COLO668 (cell line): ENCODE measurements around the gene KLHL33.
A peak's percentile ranks its signal among the peaks of the same experiment; 100 is the strongest.

Experiments used
- DNase-seq: peaks from one replicate; lab custom pipeline; 2025; ENCODE audit not compliant: unreplicated experiment; lab: John Stamatoyannopoulos, UW

Gene KLHL33

GRCh38 chr14:20415782-20416206 is 20.2 kb downstream of the KLHL33 start:
- DNase-seq, result no peak

DNA sequence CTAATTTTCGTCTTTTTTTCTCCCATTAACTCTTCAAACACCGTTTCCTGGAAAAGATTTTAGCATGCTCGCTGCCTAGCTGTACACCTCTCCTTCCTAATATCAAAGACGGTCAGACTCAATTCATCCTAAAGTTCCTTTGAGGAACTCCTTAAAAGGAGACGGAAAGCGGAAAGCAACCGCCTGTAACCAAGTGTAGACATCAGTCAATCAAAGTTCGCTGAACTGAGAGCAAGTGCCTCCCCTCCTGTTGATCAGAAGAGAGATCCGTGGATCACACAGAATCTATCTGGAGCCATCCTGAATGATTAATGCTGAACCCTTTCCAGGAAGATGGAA is 22.3 kb downstream of the KLHL33 start:
- no peak for DNase-seq

GRCh38 chr14:20412876-20413743 is 22.9 kb downstream of the KLHL33 start, which contains the start of gene TEP1:
Gene TEP1, minus strand, starts transcription at chr14:20413501. Its CDS starts 5,062 bp downstream, at chr14:20408439.
- peak; percentile 93 for DNase-seq

GRCh38 chr14:20412411-20412810 is 23.6 kb downstream of the KLHL33 start:
- DNase-seq, result no peak

GRCh38 chr14:20409226-20409625 is 26.7 kb downstream of the KLHL33 start:
- DNase-seq, result no peak

DNA sequence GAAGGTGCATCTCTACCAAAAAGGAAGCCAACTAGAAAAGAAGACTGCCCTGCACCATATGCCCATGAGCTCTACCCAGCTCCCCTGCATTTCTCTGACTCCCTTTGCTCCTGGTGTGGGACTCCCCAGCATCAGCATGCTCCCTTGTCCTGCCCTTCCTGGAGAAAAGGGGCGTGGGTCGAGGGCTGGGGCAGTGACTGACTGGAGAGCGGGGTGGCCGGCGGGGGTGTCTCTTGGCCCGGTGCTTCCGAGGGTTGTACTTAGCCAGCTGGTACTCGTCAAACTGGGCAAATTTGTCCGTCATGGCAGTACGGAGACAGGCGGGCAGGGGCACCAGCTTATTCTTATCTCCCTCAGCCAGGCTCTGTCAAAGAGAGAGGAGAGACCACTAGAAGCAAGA is 32.4 kb downstream of the KLHL33 start:
- DNase-seq, result no peak

DNA sequence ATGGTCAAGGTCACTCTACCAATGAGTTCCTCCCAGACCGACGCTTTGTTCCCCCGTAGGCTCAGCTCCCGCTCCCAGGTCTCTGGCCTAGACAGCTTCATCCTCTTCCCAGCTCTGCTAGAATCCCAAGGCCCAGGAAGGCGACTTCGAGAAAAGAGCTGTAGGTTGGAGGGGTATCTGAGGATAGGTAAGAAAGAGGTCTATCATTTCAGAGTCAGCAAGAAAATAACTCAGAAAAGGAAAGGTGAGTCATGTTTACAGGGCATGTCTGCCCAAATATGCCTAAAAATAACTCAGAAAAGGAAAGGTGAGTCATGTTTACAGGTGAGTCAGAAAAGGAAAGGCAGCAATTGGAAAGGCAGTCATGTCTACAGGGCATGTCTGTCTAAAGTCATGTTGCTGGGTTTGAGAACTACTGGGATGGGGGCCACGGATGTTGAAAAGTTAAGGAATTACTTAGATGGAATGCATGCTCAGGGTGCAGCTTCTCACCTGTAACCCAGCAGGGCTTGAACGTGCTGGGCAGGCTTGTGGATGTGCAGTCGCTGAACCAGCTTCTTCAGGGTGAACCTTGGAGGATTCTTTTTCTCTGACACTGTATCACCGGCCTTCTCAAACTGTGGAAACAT is 34.9 kb downstream of the KLHL33 start:
- DNase-seq, result no peak

DNA sequence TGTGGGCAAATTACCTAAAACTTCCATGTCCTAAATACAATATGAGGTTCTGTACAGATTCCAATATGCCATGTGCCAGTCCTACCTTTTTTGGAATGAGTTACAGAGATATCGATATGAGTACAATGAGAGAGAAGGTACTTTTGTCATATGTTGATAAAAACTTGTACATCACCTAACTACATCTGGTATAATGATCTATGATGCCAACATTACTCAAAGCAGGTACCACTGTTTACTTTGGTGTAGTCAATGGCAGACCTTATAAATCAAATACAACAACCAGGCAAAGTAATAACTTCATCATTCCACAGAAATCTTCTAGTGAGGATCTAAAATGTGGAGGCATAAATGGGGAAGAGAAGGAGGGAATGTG is 35.4 kb downstream of the KLHL33 start:
- no peak for DNase-seq

- no peak for DNase-seq
Observed at GRCh38 chr14:20397511-20397910, 38.5 kb downstream of the KLHL33 start.

DNA sequence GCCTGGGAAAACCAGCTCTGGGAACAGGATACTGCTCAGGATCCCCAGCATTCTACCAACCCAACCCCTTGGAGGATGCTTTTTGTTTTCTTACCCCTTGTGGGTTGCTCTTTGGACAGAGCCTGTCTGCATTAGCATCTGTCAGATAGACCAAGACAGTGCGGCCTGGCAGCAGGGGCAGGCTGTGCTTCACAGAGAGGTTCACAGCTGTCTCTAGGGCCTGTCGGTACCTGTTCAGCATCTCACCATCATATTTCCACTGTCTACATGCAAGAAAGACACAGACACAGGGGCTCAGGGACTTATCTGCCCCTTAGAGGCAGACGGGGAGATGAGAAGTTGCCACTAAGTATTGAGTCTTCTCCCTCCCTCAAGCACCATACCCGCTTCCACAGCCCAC is 44.5 kb downstream of the KLHL33 start:
- no peak for DNase-seq

- DNase-seq, result no peak
Observed at GRCh38 chr14:20388159-20388558, 47.8 kb downstream of the KLHL33 start.

DNA sequence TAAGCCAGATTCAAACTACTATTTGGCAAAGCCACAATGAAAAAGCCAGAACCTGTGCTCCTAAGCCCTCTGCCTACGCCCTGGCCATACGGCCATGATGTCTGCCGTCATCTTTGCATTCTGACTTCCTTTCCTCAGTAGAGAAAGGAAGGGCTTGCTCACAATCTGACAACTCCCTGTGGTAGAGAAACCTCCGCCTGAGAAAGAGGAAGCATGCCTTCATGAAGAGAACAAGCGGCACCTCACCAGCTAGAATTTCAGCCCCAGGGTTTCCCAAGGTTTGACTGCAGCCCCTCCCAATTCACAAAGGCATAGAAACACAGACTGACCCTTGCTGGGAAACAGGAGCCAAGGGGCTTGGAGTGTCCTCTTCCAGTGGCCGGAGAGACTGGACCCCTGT is 48.4 kb downstream of the KLHL33 start:
- no peak for DNase-seq

DNA sequence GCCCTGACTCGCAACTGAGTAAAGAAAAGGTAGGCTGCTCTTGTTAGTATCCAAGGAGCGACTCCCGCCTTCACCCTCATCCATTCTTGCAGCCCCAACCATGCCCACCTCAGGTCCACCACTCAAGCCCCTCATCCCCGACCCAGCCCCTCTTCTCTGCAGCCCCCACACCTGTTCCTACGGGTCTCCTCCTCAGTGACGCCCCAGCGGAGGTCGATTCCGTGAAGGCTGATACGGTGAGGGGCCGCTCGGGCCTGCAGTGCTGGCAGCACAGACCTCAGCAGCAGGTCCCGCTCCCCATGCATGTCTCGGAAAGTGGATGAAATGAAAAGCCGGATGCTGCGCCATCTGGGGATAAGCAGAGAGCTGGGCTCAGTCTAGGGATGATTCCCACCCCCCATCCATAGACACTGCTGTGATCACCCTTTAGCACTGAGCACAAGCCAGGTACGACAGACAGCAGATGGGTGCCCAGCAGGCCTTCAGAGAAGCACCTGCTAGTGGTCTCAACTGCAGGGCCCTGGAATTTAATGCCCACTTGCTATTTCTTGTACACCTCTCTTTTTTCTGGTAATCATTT is 49.6 kb downstream of the KLHL33 start:
- DNase-seq, result no peak

DNA sequence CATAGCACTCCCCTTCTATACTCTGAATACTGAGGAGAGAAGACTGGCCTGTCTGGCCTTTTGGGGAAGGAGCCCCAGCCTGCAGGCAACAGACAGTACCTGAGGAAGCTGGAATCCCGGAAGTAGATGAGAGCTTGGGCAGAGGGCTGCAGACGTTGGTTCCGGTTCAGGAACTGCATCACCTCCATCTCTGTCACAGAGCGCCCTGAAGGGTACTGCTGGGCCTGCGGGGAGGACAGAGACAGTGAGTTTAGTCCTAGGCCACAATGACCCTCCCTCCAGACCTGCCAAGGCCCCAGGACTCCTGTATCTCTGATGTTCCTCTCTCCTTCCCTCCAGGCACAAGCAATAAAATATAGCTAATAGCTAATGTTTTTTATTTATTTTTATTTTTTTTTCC is 51.1 kb downstream of the KLHL33 start:
- no peak for DNase-seq

GRCh38 chr14:20384321-20384720 is 51.6 kb downstream of the KLHL33 start:
- DNase-seq, result no peak

- no peak for DNase-seq
Observed at GRCh38 chr14:20383636-20384035, 52.3 kb downstream of the KLHL33 start.

- no peak for DNase-seq
Observed at GRCh38 chr14:20383032-20383431, 52.9 kb downstream of the KLHL33 start.

GRCh38 chr14:20382526-20382925 is 53.4 kb downstream of the KLHL33 start:
- no peak for DNase-seq

- no peak for DNase-seq
Observed at GRCh38 chr14:20381341-20381740, 54.6 kb downstream of the KLHL33 start.

DNA sequence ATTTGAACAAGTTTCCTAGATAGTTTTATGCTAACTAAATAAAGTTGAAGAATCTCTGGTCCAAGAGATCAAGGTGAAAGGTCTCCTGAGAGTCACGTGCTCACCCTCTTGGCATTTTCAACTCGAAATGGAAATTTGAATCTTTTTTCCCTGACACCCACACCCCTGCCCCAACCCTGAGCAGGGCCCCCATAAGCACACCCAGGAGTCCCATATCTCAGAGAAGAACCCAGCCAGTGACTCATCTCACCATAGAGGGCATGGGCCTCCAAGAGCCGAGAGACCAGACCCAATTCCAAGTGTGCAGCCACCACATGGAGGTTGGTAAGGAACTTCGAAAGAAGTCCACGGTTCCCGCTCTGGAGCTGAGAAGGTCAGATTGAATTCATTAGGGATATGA is 55.3 kb downstream of the KLHL33 start:
- DNase-seq, result no peak

GRCh38 chr14:20379743-20380142 is 56.2 kb downstream of the KLHL33 start:
- DNase-seq, result no peak

DNA sequence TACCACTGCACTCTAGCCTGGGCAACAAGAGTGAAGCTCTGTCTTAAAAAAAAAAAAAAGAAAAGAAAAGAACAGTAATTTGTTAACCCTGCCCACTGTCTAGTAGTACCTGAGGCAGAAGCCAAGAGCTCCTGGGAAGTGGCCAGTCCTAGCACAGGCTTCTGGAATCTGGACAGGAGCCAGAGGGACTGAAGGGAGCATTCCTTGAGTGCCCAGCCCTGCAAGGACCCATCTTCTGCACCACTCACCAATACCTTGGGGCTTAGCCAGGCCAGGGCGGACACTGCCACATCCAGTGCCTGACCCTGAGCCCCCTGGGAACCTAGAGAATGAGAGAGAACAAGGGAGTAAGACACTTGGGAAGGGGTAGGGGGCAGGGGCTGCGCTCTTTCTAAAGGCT is 58.8 kb downstream of the KLHL33 start:
- no peak for DNase-seq
